ENCODE measurements around the gene ROCK2. TPM values are rescaled to one million over a fixed set of nuclear protein-coding genes. Genes with fewer than 3 reads are reported as not detected.

ROCK2 gene
- total RNA-seq, result 10 to 100 TPM; 19.1 to 20.5 TPM

GRCh38 chr2:11344342-11344955 is at the start of gene ROCK2:
TSS of gene ROCK2 (minus strand) at chr2:11344636. CDS start at chr2:11344136, 500 bp downstream.
- peak within 1 kb of the TSS; percentile 92 for H3K27ac Mint-ChIP-seq
- H3K27me3 Mint-ChIP-seq, result peaks cover 13% of the 10 kb centered on the region
- CTCF ChIA-PET, result interaction anchor here (0.7 to 1.5 kb wide), 4 partner anchors 11 to 240 kb away, joined by 3 to 5 read pairs (median 4); no protein-coding TSS in a partner anchor
- no peaks in the 10 kb centered on the region for H3K9me3 Mint-ChIP-seq
- H3K4me1 Mint-ChIP-seq, result peaks cover 29% of the 10 kb centered on the region
- H3K4me3 Mint-ChIP-seq, result peak within 1 kb of the TSS; percentile 95
- peaks cover 2% of the 10 kb centered on the region for H3K36me3 Mint-ChIP-seq (ENCODE audit: low read depth)
- DNase-seq, result peak; percentile 64
- POLR2A ChIA-PET, result no interaction called here

- ChIA-PET POLR2A (no interaction called here), CTCF (no interaction called here)
- no peak overlapping the region for H3K4me3 Mint-ChIP-seq
Measured at GRCh38 chr2:11393711-11394236, 49.3 kb upstream of the ROCK2 start.

GRCh38 chr2:11391942-11392266 is 47.5 kb upstream of the ROCK2 start:
- Mint-ChIP-seq H3K27me3 (no peaks in the 10 kb centered on the region), H3K4me3 (no peak overlapping the region), H3K9me3 (no peaks in the 10 kb centered on the region), H3K27ac (no peak overlapping the region), H3K36me3 (ENCODE audit: low read depth) (no peaks in the 10 kb centered on the region), H3K4me1 (no peaks in the 10 kb centered on the region)
- no peak for DNase-seq
- POLR2A ChIA-PET, result no interaction called here
- CTCF ChIA-PET, result no interaction called here

More at GRCh38 chr2:11393711-11394236, 49.3 kb upstream of the ROCK2 start:
- DNase-seq, result no peak
- H3K27me3 Mint-ChIP-seq, result no peaks in the 10 kb centered on the region
- H3K9me3 Mint-ChIP-seq, result no peaks in the 10 kb centered on the region
- no peaks in the 10 kb centered on the region for H3K4me1 Mint-ChIP-seq
- no peaks in the 10 kb centered on the region for H3K36me3 Mint-ChIP-seq (ENCODE audit: low read depth)
- no peak overlapping the region for H3K27ac Mint-ChIP-seq

GRCh38 chr2:11390399-11390658 is 45.9 kb upstream of the ROCK2 start:
- DNase-seq, result no peak
- Mint-ChIP-seq H3K36me3 (ENCODE audit: low read depth) (no peaks in the 10 kb centered on the region), H3K27me3 (no peaks in the 10 kb centered on the region), H3K9me3 (no peaks in the 10 kb centered on the region), H3K4me1 (no peaks in the 10 kb centered on the region), H3K27ac (no peak overlapping the region), H3K4me3 (no peak overlapping the region)
- POLR2A ChIA-PET, result no interaction called here
- CTCF ChIA-PET, result no interaction called here

GRCh38 chr2:11389551-11390398 is 45.3 kb upstream of the ROCK2 start:
- POLR2A ChIA-PET, result no interaction called here
- no peaks in the 10 kb centered on the region for H3K9me3 Mint-ChIP-seq
- CTCF ChIA-PET, result interaction anchor here (1.3 kb wide), 1 partner anchor 45 kb away, joined by 3 read pairs; the partner anchor contains the start of gene ROCK2
- no peak overlapping the region for H3K4me3 Mint-ChIP-seq
- H3K27me3 Mint-ChIP-seq, result no peaks in the 10 kb centered on the region
- DNase-seq, result no peak
- H3K4me1 Mint-ChIP-seq, result no peaks in the 10 kb centered on the region
- H3K27ac Mint-ChIP-seq, result no peak overlapping the region
- no peaks in the 10 kb centered on the region for H3K36me3 Mint-ChIP-seq (ENCODE audit: low read depth)

- POLR2A ChIA-PET, result no interaction called here
- Mint-ChIP-seq H3K4me3 (no peak overlapping the region), H3K4me1 (no peaks in the 10 kb centered on the region), H3K27ac (no peak overlapping the region), H3K9me3 (no peaks in the 10 kb centered on the region), H3K36me3 (ENCODE audit: low read depth) (no peaks in the 10 kb centered on the region), H3K27me3 (no peaks in the 10 kb centered on the region)
- CTCF ChIA-PET, result interaction anchor here (1.3 kb wide), 1 partner anchor 44 kb away, joined by 3 read pairs; the partner anchor contains the start of gene ROCK2
- DNase-seq, result no peak
Measured at GRCh38 chr2:11389052-11389420, 44.6 kb upstream of the ROCK2 start.

- no peaks in the 10 kb centered on the region for H3K9me3 Mint-ChIP-seq
- POLR2A ChIA-PET, result no interaction called here
- DNase-seq, result no peak
- no peaks in the 10 kb centered on the region for H3K36me3 Mint-ChIP-seq (ENCODE audit: low read depth)
- no peak overlapping the region for H3K4me3 Mint-ChIP-seq
- no peaks in the 10 kb centered on the region for H3K4me1 Mint-ChIP-seq
- no peaks in the 10 kb centered on the region for H3K27me3 Mint-ChIP-seq
- CTCF ChIA-PET, result no interaction called here
- no peak overlapping the region for H3K27ac Mint-ChIP-seq
Measured at GRCh38 chr2:11388262-11389051, 44.0 kb upstream of the ROCK2 start.

GRCh38 chr2:11387843-11388242 is 43.4 kb upstream of the ROCK2 start:
- no peaks in the 10 kb centered on the region for H3K9me3 Mint-ChIP-seq
- no peaks in the 10 kb centered on the region for H3K4me1 Mint-ChIP-seq
- H3K4me3 Mint-ChIP-seq, result no peak overlapping the region
- no peak for DNase-seq
- POLR2A ChIA-PET, result no interaction called here
- CTCF ChIA-PET, result no interaction called here
- no peak overlapping the region for H3K27ac Mint-ChIP-seq
- no peaks in the 10 kb centered on the region for H3K27me3 Mint-ChIP-seq
- no peaks in the 10 kb centered on the region for H3K36me3 Mint-ChIP-seq (ENCODE audit: low read depth)

- no peaks in the 10 kb centered on the region for H3K27me3 Mint-ChIP-seq
- H3K27ac Mint-ChIP-seq, result no peak overlapping the region
- no peaks in the 10 kb centered on the region for H3K4me1 Mint-ChIP-seq
- ChIA-PET CTCF (interaction anchor here (0.7 to 1.0 kb wide), 2 partner anchors 255 to 442 kb away, joined by 3 read pairs; no protein-coding TSS in a partner anchor), POLR2A (no interaction called here)
- no peak overlapping the region for H3K4me3 Mint-ChIP-seq
- H3K36me3 Mint-ChIP-seq (ENCODE audit: low read depth), result no peaks in the 10 kb centered on the region
- DNase-seq, result no peak
- no peaks in the 10 kb centered on the region for H3K9me3 Mint-ChIP-seq
Measured at GRCh38 chr2:11387100-11387390, 42.6 kb upstream of the ROCK2 start.

- no peak for DNase-seq
- Mint-ChIP-seq H3K9me3 (no peaks in the 10 kb centered on the region), H3K4me1 (peaks cover 2% of the 10 kb centered on the region), H3K4me3 (no peak overlapping the region), H3K36me3 (ENCODE audit: low read depth) (no peaks in the 10 kb centered on the region), H3K27me3 (no peaks in the 10 kb centered on the region), H3K27ac (no peak overlapping the region)
- ChIA-PET POLR2A (no interaction called here), CTCF (no interaction called here)
Measured at GRCh38 chr2:11385847-11386246, 41.4 kb upstream of the ROCK2 start.

- ChIA-PET CTCF (no interaction called here), POLR2A (no interaction called here)
- Mint-ChIP-seq H3K4me1 (peaks cover 2% of the 10 kb centered on the region), H3K9me3 (no peaks in the 10 kb centered on the region), H3K4me3 (no peak overlapping the region), H3K36me3 (ENCODE audit: low read depth) (no peaks in the 10 kb centered on the region), H3K27me3 (no peaks in the 10 kb centered on the region), H3K27ac (no peak overlapping the region)
- DNase-seq, result no peak
Measured at GRCh38 chr2:11385216-11385615, 40.8 kb upstream of the ROCK2 start.

- Mint-ChIP-seq H3K4me1 (peaks cover 2% of the 10 kb centered on the region), H3K9me3 (no peaks in the 10 kb centered on the region), H3K27me3 (no peaks in the 10 kb centered on the region), H3K4me3 (no peak overlapping the region), H3K36me3 (ENCODE audit: low read depth) (no peaks in the 10 kb centered on the region), H3K27ac (no peak overlapping the region)
- ChIA-PET POLR2A (no interaction called here), CTCF (no interaction called here)
- DNase-seq, result no peak
Measured at GRCh38 chr2:11379558-11379957, 35.1 kb upstream of the ROCK2 start.

GRCh38 chr2:11377928-11378545 is 33.6 kb upstream of the ROCK2 start:
- H3K27ac Mint-ChIP-seq, result no peak overlapping the region
- no peaks in the 10 kb centered on the region for H3K36me3 Mint-ChIP-seq (ENCODE audit: low read depth)
- no peaks in the 10 kb centered on the region for H3K9me3 Mint-ChIP-seq
- H3K4me1 Mint-ChIP-seq, result peaks cover 2% of the 10 kb centered on the region
- ChIA-PET POLR2A (no interaction called here), CTCF (no interaction called here)
- H3K27me3 Mint-ChIP-seq, result no peaks in the 10 kb centered on the region
- DNase-seq, result no peak
- H3K4me3 Mint-ChIP-seq, result no peak overlapping the region
